ENCODE measurements around the gene RAB38. TPM values are rescaled to one million over a fixed set of nuclear protein-coding genes. Genes with fewer than 3 reads are reported as not detected.

Gene RAB38
- total RNA-seq, 1 experiment from 2014 or later: 0.15 TPM

DNA sequence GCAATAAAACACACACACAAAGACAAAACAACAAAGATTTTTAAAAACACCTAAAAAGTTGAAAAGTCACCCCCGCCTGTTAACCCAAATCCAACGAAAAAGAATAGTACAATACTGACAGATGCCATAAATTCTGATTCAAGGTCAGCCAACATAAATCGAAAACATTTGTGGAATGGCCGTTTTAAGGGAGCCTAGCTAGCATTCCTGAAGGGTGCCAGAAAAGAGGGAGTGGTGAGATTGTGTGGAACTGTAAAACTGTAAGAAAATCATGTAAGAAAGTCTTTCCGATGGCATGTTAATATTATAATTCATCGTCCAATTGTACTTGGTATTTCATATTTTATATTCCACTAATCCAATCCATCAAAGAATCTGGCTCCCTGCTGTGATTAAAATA is 75.1 kb downstream of the RAB38 start:
- H3K27ac ChIP-seq (ENCODE audit: low read length): no peak overlapping the region
- BruUV-seq (replicated peaks): no TSS peak
- no peak for DNase-seq (ENCODE audit: low read depth, low spot score)
- no peaks in the 10 kb centered on the region for H3K4me1 ChIP-seq (ENCODE audit: control insufficient read depth, insufficient read depth, low read length)
- TF ChIP-seq POLR2AphosphoS5 (IDR thresholded peaks at IDR 0.05; ENCODE audit: low read depth, low read length) (no peak), REST (IDR thresholded peaks at IDR 0.05; ENCODE audit: insufficient read depth in 1 of 2, low read depth in 2 of 2, low read length in 1 of 2) (no peak), TCF7L2 (IDR thresholded peaks at IDR 0.05; ENCODE audit: low read depth, low read length) (no peak), SIN3A (IDR thresholded peaks at IDR 0.05; ENCODE audit: borderline replicate concordance, insufficient read depth, low read depth, low read length) (no peak), CTCF (IDR thresholded peaks at IDR 0.05) (no peak)
- no peaks in the 10 kb centered on the region for H3K36me3 ChIP-seq (ENCODE audit: control insufficient read depth, insufficient read depth, low read length)
- ChIA-PET CTCF (no interaction called here), POLR2A (no interaction called here)
- no peak for ATAC-seq
- no peaks in the 10 kb centered on the region for H3K9me3 ChIP-seq (ENCODE audit: control insufficient read depth, insufficient read depth, low read depth, low read length)
- intact Hi-C loops (cut with micrococcal nuclease; ENCODE audit: unreplicated experiment): no loop called here
- H3K27me3 ChIP-seq (ENCODE audit: control insufficient read depth, insufficient read depth, low read length): peaks cover 12% of the 10 kb centered on the region; the same call in 1 of the 2 replicates
- in situ Hi-C loops (cut with HindIII; ENCODE audit: low pct_unique_long_range_greater_than_20kb, low sequenced_read_pairs): no loop called here
- H3K4me3 ChIP-seq (ENCODE audit: low read depth in 2 of 2, low read length in 2 of 2): no peak overlapping the region

DNA sequence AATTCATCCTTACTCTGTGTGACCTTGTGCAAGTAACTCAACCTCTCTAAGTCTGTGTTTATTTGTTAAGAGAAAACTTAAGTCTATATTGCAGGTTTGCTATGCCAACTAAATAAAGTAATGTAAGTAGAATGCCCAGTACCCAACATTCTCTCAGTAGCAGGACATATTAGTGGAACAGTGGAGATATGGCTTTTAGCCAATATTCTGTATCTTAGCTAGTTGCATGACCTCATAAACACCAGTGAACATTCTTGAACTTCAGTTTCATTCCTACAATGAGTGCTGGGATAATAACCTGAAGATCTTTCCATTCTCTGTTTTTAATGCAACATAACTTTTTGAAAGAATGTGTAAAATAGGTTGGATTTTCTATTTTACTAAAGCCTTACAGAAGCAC is 77.0 kb downstream of the RAB38 start:
- no TSS peak for BruUV-seq (replicated peaks)
- Histone ChIP-seq H3K4me1 (ENCODE audit: control insufficient read depth, insufficient read depth, low read length) (no peaks in the 10 kb centered on the region), H3K27ac (ENCODE audit: low read length) (no peak overlapping the region), H3K36me3 (ENCODE audit: control insufficient read depth, insufficient read depth, low read length) (no peaks in the 10 kb centered on the region), H3K4me3 (ENCODE audit: low read depth in 2 of 2, low read length in 2 of 2) (no peak overlapping the region), H3K9me3 (ENCODE audit: control insufficient read depth, insufficient read depth, low read depth, low read length) (no peaks in the 10 kb centered on the region), H3K27me3 (ENCODE audit: control insufficient read depth, insufficient read depth, low read length) (peaks cover 8% of the 10 kb centered on the region; the same call in 1 of the 2 replicates)
- POLR2A ChIA-PET: no interaction called here
- ATAC-seq (no peak), DNase-seq (ENCODE audit: low read depth, low spot score) (no peak)
- in situ Hi-C loops (cut with HindIII; ENCODE audit: low pct_unique_long_range_greater_than_20kb, low sequenced_read_pairs): no loop called here
- CTCF ChIA-PET: no interaction called here
- intact Hi-C loops (cut with micrococcal nuclease; ENCODE audit: unreplicated experiment): no loop called here
- TF ChIP-seq SIN3A (IDR thresholded peaks at IDR 0.05; ENCODE audit: borderline replicate concordance, insufficient read depth, low read depth, low read length): no peak
- TF ChIP-seq CTCF (IDR thresholded peaks at IDR 0.05): no peak
- no peak for TF ChIP-seq POLR2AphosphoS5 (IDR thresholded peaks at IDR 0.05; ENCODE audit: low read depth, low read length)
- no peak for TF ChIP-seq REST (IDR thresholded peaks at IDR 0.05; ENCODE audit: insufficient read depth in 1 of 2, low read depth in 2 of 2, low read length in 1 of 2)
- TF ChIP-seq TCF7L2 (IDR thresholded peaks at IDR 0.05; ENCODE audit: low read depth, low read length): no peak
